Left forelimb (tissue), 1 donor: Measurements from ENCODE around the gene ALPG.
A peak's percentile ranks its signal among the peaks of the same experiment; 100 is the strongest.

ENCODE experiments used
- DNase-seq: peaks from one replicate; pipeline ENCODE4 v3.0.0-alpha.2; 2018; ENCODE audit warnings: low spot score

The ALPG gene

GRCh38 chr2:232458661-232459418 is 52.2 kb downstream of the ALPG start:
- peak; percentile 34 for DNase-seq

- peak; percentile 49 for DNase-seq
Observed at GRCh38 chr2:232459419-232460035, 52.9 kb downstream of the ALPG start.

- peak; percentile 38 for DNase-seq
Observed at GRCh38 chr2:232460171-232460570, 53.5 kb downstream of the ALPG start.
